Activated CD4-positive, alpha-beta memory T cell treated with anti-CD3 and anti-CD28 coated beads, Interleukin-2, amount 10 ng/mL, durations not matched to agents 7 days and 5 days (primary cell): ENCODE measurements around the gene CNIH3. TPM values are rescaled to one million over a fixed set of nuclear protein-coding genes. Genes with fewer than 3 reads are reported as not detected.
"Not testable (repeated sequence)": the region's sequence is repeated elsewhere in the genome, so short reads cannot be mapped to it uniquely, and the experiment has no call there.

Experiments
- CTCF ChIA-PET: fragments of 350-600 bp; sonication (Branson Sonifier 250); formaldehyde crosslinking; loops from one replicate; lab custom pipeline; 2021; ENCODE audit warnings: antibody characterized with exemption, inconsistent platforms; lab: Charles Lee
- POLR2A ChIA-PET: fragments of 350-600 bp; sonication (Branson Sonifier 250); formaldehyde crosslinking; loops from one replicate; lab custom pipeline; 2021; ENCODE audit warnings: antibody characterized with exemption; lab: Charles Lee
- DNase-seq: peaks from one replicate; pipeline ENCODE4 v3.0.0-alpha.2; 2020
- H3K27ac Mint-ChIP-seq: one replicate; pipeline ENCODE4 v1.8.0; 2021; ENCODE audit warnings: mild to moderate bottlenecking, mixed read lengths
- H3K27me3 Mint-ChIP-seq: one replicate; pipeline ENCODE4 v1.8.0; 2021; ENCODE audit warnings: mixed read lengths
- H3K36me3 Mint-ChIP-seq: one replicate; pipeline ENCODE4 v1.8.0; 2021; ENCODE audit warnings: low read depth, mixed read lengths
- H3K4me1 Mint-ChIP-seq: one replicate; pipeline ENCODE4 v1.8.0; 2021; ENCODE audit warnings: mixed read lengths
- H3K4me3 Mint-ChIP-seq: one replicate; pipeline ENCODE4 v1.8.0; 2021; ENCODE audit warnings: mild to moderate bottlenecking, mixed read lengths
- H3K9me3 Mint-ChIP-seq: one replicate; pipeline ENCODE4 v1.8.0; 2021; ENCODE audit warnings: mixed read lengths
- total RNA-seq, 2 experiments: library from RNA; stranded (reverse); gene quantifications; one replicate each; pipeline ENCODE4 v1.2.3, GENCODE V29; 2021

CNIH3 gene
- total RNA-seq, 2 experiments from 2014 or later = 1.4 to 1.9 TPM

DNA sequence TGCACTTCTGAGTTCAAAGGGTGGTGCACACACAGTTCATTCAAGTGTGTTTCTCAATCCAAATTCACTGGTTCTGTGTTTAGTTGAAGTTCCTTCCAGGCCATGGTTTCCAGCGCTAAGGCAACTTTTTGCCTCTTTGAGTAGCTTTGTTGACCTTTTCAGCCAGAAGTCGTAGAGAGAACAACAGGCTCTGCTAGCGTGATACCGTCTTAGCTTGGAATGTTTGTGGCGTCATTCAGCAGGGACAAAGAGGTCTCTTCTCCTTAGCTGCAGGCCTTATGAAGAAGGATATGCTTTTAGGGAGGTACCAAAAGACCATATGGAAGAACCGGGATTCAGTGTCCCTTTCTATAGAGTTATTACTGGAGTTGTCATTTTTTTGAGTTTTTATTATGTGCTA, 65.7 kb downstream of the CNIH3 start:
- DNase-seq = no peak
- no peaks in the 10 kb centered on the region for H3K36me3 Mint-ChIP-seq
- H3K4me1 Mint-ChIP-seq = no peaks in the 10 kb centered on the region
- H3K27me3 Mint-ChIP-seq = peaks cover 2% of the 10 kb centered on the region
- no peaks in the 10 kb centered on the region for H3K9me3 Mint-ChIP-seq
- H3K27ac Mint-ChIP-seq = no peak overlapping the region
- POLR2A ChIA-PET = no interaction called here
- CTCF ChIA-PET = no interaction called here
- no peak overlapping the region for H3K4me3 Mint-ChIP-seq

DNA sequence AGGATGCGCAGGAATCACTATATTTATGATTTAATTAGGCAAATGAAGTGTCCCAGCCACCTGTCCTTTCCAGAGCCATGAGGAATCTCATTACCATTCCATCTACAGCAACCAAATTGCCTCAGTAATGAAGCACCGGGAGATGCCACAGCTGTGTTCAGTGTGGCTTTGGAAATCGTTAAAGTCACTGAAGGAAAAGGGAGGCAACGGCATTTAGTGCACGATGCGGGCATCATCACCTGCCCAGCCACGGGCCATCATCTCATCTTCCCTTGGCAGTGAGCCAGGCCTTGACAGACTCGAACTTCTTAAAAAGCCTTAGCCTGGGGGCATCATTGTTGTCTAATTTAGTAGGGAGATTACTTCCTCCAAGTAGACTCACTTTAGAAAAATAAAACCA, 67.8 kb downstream of the CNIH3 start:
- ChIA-PET CTCF (no interaction called here), POLR2A (no interaction called here)
- Mint-ChIP-seq H3K4me3 (no peak overlapping the region), H3K27ac (no peak overlapping the region), H3K4me1 (no peaks in the 10 kb centered on the region), H3K9me3 (no peaks in the 10 kb centered on the region), H3K36me3 (no peaks in the 10 kb centered on the region), H3K27me3 (peaks cover 3% of the 10 kb centered on the region)
- DNase-seq = no peak

DNA sequence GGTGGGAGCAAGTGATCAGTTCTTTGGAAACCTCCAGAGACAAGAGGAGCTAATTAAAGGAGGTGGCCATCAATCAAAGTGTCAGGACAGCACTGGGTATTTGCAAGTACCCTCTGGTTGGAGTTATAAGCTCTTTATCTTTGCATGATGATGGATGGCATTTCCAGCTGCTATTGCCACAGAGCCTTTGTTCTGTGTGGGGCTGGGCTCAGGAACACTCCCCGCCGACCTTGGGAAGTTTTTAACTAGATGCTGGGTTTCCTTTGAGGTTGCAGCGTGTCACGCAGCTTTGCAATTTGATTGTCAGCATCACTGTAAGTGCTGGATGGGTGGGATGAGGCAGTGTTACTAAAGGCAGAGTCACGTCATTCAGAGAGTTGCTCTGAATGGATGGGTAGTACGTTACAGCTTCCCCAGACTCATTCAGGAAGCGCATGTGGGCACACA, 68.9 kb downstream of the CNIH3 start:
- peaks cover 3% of the 10 kb centered on the region for H3K27me3 Mint-ChIP-seq
- H3K4me1 Mint-ChIP-seq = no peaks in the 10 kb centered on the region
- no peak overlapping the region for H3K4me3 Mint-ChIP-seq
- ChIA-PET POLR2A (no interaction called here), CTCF (no interaction called here)
- no peaks in the 10 kb centered on the region for H3K9me3 Mint-ChIP-seq
- no peak for DNase-seq
- H3K27ac Mint-ChIP-seq = no peak overlapping the region
- no peaks in the 10 kb centered on the region for H3K36me3 Mint-ChIP-seq

DNA sequence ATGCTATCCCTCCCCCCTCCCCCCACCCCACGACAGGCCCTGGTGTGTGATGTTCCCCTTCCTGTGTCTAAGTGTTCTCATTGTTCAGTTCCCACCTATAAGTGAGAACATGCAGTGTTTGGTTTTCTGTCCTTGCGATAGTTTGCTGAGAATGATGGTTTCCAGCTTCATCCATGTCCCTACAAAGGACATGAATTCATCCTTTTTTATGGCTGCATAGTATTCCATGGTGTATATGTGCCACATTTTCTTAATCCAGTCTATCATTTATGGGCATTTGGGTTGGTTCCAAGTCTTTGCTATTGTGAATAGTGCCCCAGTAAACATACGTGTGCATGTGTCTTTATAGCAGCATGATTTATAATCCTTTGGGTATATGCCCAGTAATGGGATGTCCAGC, 70.0 kb downstream of the CNIH3 start:
- H3K4me3 Mint-ChIP-seq, H3K9me3 Mint-ChIP-seq, POLR2A ChIA-PET: not testable (repeated sequence)

DNA sequence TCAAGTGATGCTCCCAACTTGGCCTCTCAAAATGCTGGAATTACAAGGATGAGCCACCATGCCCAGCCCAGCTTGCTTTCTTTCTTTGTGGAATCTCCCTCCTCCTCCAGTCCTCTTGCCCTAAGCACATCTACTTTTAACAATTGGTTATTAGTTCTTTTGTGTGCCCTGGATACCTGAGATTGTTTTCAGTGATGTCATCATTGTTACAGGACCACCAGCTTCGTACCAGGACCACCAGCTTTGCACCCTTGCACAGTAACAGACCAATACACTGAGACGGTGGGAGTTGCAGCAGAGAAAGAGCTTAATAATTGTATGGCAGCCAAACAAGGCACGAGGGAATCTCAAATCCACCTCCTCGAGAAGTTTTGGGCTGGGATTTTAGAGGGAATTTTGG, 71.3 kb downstream of the CNIH3 start:
- CTCF ChIA-PET = no interaction called here
- H3K4me1 Mint-ChIP-seq = no peaks in the 10 kb centered on the region
- POLR2A ChIA-PET = no interaction called here
- H3K36me3 Mint-ChIP-seq = no peaks in the 10 kb centered on the region
- DNase-seq = no peak
- no peaks in the 10 kb centered on the region for H3K9me3 Mint-ChIP-seq
- no peak overlapping the region for H3K27ac Mint-ChIP-seq
- no peak overlapping the region for H3K4me3 Mint-ChIP-seq
- peaks cover 3% of the 10 kb centered on the region for H3K27me3 Mint-ChIP-seq

More for the DNA sequence above, 70.0 kb downstream of the CNIH3 start:
- H3K36me3 Mint-ChIP-seq, DNase-seq, H3K27me3 Mint-ChIP-seq, H3K4me1 Mint-ChIP-seq, H3K27ac Mint-ChIP-seq, CTCF ChIA-PET: not testable (repeated sequence)

DNA sequence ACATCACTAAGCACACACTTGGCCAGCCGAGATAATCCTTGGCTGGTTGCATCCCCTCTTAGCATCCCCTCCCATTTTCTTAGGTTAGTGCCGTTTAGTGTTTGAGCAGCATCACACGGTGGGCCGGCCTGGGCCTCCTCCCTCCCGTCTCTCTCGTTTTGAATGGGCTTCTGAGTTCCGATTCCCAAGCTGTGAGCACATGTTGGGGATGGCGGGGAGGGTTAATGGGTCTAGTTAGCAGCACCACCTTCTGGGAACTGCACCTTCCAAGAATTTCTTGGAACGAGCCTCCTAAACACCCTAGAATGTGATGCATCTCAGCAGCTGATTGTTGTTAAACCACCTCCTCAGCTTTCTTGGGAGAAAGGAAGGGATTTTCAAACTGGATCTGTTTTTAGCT, 73.3 kb downstream of the CNIH3 start:
- peaks cover 3% of the 10 kb centered on the region for H3K27me3 Mint-ChIP-seq
- DNase-seq = no peak
- no peaks in the 10 kb centered on the region for H3K36me3 Mint-ChIP-seq
- H3K4me1 Mint-ChIP-seq = no peaks in the 10 kb centered on the region
- H3K4me3 Mint-ChIP-seq = no peak overlapping the region
- no peak overlapping the region for H3K27ac Mint-ChIP-seq
- ChIA-PET POLR2A (no interaction called here), CTCF (no interaction called here)
- H3K9me3 Mint-ChIP-seq = no peaks in the 10 kb centered on the region

DNA sequence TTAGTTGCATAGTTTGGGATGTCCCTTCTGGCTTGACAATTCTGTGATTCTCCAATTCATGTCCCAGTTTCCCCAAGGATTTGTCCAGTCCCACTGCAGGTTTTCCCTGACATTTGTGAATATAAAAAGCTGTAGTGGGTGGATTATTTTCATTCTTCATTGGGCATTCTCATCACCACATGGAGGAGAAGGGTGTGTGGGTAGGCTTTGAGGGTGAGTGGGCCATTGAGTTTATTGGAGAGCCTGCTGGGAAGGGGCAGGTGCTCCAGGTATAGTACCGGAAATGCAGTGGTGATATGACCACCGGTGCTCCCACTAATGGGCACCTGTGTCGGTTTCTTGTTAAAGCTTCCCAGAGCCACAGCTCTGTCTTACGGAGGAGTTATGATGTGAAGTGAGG, 74.5 kb downstream of the CNIH3 start:
- Mint-ChIP-seq H3K27me3 (peaks cover 3% of the 10 kb centered on the region), H3K4me1 (no peaks in the 10 kb centered on the region), H3K27ac (no peak overlapping the region), H3K4me3 (no peak overlapping the region), H3K9me3 (no peaks in the 10 kb centered on the region), H3K36me3 (no peaks in the 10 kb centered on the region)
- CTCF ChIA-PET = no interaction called here
- POLR2A ChIA-PET = no interaction called here
- DNase-seq = no peak

DNA sequence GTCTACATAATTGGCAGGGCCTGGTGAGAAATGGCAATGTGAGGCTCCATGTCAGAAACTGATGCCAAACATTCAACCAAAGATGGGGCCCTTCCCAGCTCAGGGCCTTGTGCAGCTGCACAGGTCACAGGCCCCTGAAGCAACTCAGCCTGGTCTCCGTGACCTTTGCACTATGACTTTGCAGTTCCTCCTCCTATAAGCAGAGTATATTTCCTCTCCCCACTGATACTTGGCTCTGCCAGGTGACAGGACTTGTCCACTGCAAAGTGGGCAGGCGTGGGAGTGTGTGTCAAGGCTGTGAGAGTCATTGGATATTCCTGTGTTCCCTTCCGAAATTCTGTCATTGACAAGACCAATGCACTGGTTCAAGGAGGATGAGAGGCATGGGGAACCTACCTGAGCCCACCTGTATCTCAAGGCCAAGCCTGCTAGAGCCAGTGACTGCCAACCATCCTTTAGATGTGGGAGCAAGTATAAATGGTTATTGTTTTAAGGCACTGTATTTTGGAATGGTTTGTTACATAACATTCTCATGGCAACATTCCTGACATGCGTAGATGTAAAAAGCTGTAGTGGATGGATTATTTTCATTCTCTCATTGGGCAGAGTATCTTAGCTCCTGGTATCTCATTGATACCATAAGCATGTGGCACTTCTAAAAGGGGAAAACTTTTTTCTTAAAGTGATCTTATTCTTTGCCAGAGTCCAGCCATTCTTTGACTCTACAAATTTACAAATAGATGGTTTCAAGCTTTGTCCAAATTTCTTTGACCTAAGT, 75.2 kb downstream of the CNIH3 start:
- CTCF ChIA-PET = interaction anchor here (1.4 kb wide), 1 partner anchor 9 kb away, joined by 3 read pairs; no protein-coding TSS in a partner anchor
- Mint-ChIP-seq H3K27ac (no peak overlapping the region), H3K4me1 (no peaks in the 10 kb centered on the region), H3K4me3 (no peak overlapping the region), H3K9me3 (no peaks in the 10 kb centered on the region), H3K36me3 (no peaks in the 10 kb centered on the region), H3K27me3 (peaks cover 3% of the 10 kb centered on the region)
- DNase-seq = no peak
- POLR2A ChIA-PET = no interaction called here

DNA sequence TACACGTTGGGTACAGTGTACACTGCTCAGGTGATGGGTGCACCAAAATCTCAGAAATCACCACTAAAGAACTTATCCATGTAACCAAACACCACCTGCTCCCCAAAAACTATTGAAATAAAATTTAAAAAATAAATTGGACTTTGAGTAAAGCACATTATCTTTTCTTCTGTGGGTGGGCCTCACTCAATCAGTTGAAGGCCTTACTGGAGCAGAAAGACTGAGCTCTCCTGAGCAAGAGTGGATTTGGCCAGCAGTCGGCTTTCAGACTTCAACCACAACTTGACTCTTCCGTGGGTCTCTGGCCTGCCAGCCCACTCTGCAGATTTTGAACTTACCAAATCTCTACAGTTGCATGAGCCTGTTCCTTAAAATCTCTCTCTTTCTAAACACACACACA, 78.9 kb downstream of the CNIH3 start:
- no peaks in the 10 kb centered on the region for H3K4me1 Mint-ChIP-seq
- no peaks in the 10 kb centered on the region for H3K36me3 Mint-ChIP-seq
- ChIA-PET POLR2A (no interaction called here), CTCF (no interaction called here)
- no peak overlapping the region for H3K4me3 Mint-ChIP-seq
- H3K27me3 Mint-ChIP-seq = no peaks in the 10 kb centered on the region
- no peak for DNase-seq
- H3K9me3 Mint-ChIP-seq = no peaks in the 10 kb centered on the region
- H3K27ac Mint-ChIP-seq = no peak overlapping the region

DNA sequence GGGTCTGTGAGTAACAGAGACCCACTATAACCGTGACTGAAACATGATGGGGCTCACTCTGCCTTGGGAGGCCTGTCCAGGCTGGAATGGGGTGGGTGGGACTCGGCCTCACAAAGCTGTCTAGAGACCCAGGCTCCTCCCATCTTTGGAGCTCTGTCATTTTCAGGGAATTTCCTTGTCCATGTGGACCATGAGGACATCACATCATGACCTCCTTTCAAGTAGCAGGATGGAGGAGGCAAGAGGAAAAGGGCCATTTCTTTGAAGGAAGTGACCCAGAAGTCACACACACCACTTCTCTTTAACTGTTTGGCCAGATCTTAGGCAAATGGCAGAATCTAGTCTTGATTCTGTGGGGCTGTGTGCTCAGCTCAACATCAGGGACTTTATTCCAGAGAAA, 79.9 kb downstream of the CNIH3 start:
- Mint-ChIP-seq H3K4me1 (no peaks in the 10 kb centered on the region), H3K9me3 (no peaks in the 10 kb centered on the region), H3K27ac (no peak overlapping the region), H3K4me3 (no peak overlapping the region), H3K27me3 (no peaks in the 10 kb centered on the region), H3K36me3 (no peaks in the 10 kb centered on the region)
- DNase-seq = no peak
- POLR2A ChIA-PET = no interaction called here
- CTCF ChIA-PET = no interaction called here

DNA sequence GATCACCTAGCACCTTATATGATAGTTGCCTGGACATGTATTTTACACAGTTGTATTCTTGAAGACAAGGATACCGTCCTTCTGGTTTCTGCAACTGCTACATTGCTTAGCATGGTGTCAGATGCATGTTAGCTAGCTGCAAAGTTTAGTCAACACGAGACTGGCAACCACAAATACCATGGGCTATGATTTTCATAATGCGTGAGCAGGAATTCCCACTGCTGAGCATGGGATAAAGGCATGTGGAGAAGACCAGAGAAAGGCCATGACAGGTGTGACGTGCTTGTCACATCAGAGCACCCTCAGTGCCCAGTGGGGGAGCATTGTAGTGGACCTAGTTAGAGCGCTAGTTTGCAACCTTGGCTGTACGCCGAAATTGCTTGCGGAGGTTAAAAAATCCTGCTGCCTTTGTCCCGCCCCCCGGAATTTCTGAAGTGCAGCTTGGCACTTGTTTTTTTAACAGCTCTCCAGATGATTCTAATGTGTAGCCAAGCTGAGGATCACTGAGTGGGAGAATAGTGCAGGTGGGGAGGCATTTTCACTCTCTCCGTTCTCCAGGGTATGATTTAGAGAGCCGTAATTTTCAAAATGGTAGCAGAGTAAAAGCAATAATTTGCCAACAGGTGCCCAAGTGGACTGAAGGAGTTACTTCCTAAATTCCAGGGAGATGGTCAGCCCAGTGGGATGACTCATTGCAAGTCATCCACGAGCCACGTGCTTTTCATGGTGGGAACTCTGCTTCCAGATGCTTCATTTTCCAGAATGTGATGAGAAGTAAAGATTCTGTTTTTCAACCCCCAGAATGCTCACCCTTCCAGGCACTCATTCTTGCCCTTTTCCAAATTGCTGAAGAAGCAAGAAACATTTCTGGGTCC, 81.0 kb downstream of the CNIH3 start:
- POLR2A ChIA-PET = no interaction called here
- no peaks in the 10 kb centered on the region for H3K4me1 Mint-ChIP-seq

DNA sequence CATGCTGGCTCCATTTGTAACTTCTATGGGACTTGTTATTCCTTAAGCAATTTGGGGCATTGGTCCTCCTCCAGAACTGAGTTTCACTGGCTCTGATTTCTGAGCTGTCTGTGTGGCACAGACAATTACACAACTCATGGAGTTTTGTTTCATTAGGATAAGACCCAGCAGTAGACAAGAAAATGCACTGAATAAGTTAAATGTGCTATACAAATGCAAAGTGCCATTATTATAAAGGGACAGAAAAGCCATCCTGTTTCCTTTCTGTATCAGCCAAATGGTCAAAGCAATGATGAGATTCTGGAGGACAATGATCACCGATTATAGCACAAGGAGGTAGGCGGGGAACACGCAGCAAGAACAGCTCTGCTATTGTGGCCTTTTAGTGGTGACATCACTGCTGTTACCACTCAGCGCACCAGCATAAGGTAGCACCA, 81.9 kb downstream of the CNIH3 start:
- ChIA-PET POLR2A (no interaction called here), CTCF (no interaction called here)
- no peaks in the 10 kb centered on the region for H3K9me3 Mint-ChIP-seq
- no peak overlapping the region for H3K27ac Mint-ChIP-seq
- H3K4me3 Mint-ChIP-seq = no peak overlapping the region
- H3K27me3 Mint-ChIP-seq = no peaks in the 10 kb centered on the region
- no peak for DNase-seq
- no peaks in the 10 kb centered on the region for H3K4me1 Mint-ChIP-seq
- H3K36me3 Mint-ChIP-seq = no peaks in the 10 kb centered on the region

More for the DNA sequence above, 81.0 kb downstream of the CNIH3 start:
- H3K4me3 Mint-ChIP-seq = no peak overlapping the region
- no peaks in the 10 kb centered on the region for H3K9me3 Mint-ChIP-seq
- no peaks in the 10 kb centered on the region for H3K36me3 Mint-ChIP-seq
- DNase-seq = no peak
- H3K27me3 Mint-ChIP-seq = no peaks in the 10 kb centered on the region
- CTCF ChIA-PET = no interaction called here
- no peak overlapping the region for H3K27ac Mint-ChIP-seq

DNA sequence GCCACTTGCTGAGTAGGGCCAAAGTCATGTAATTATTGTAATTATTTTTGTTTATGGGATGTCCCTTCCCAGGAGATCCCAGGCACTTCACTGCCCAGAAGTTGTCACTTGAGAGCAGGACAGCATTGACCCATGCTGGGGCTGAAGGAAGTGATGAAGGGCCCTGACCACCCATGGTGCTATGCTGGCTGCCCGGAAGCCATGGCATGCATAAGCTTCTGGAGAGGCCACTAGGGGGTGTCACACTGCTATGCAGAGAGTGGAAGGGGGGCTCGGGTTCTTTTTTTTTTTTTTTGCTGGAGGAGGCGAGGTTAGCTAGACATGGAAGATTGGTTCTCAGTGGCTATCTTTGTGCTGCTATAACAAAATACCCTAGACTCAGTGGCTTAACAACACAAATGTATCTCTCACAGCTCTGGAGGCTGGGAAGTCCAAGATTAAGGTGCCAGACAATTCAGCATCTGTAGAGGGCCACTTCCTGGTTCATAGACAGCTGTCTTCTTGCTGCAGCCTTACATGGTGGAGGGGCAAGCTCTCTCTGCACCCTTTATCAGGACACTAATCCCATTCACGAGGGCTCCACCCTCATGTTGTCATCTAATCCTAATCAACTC, 84.9 kb downstream of the CNIH3 start:
- no peaks in the 10 kb centered on the region for H3K9me3 Mint-ChIP-seq
- no peaks in the 10 kb centered on the region for H3K4me1 Mint-ChIP-seq
- POLR2A ChIA-PET = no interaction called here

More for the DNA sequence above, 84.9 kb downstream of the CNIH3 start:
- H3K4me3 Mint-ChIP-seq = no peak overlapping the region
- H3K27ac Mint-ChIP-seq = no peak overlapping the region
- DNase-seq = no peak
- CTCF ChIA-PET = interaction anchor here (0.6 to 1.9 kb wide), 7 partner anchors 9 to 222 kb away, joined by 3 to 13 read pairs (median 4); no protein-coding TSS in a partner anchor
- peaks cover 4% of the 10 kb centered on the region for H3K27me3 Mint-ChIP-seq
- no peaks in the 10 kb centered on the region for H3K36me3 Mint-ChIP-seq
